ENCODE measurements around the gene NPC1. TPM values are rescaled to one million over a fixed set of nuclear protein-coding genes. Genes with fewer than 3 reads are reported as not detected.

Gene NPC1
- total RNA-seq, 1 donor from 2014 or later = 30.1 TPM

GRCh38 chr18:23534276-23534675 is 52.0 kb downstream of the NPC1 start:
- DNase-seq (ENCODE audit: low spot score) = no peak
- Mint-ChIP-seq H3K4me1 (ENCODE audit: low read depth) (peaks cover 16% of the 10 kb centered on the region), H3K36me3 (ENCODE audit: low read depth) (peaks cover 80% of the 10 kb centered on the region), H3K4me3 (no peak overlapping the region), H3K27ac (no peak overlapping the region), H3K27me3 (ENCODE audit: insufficient read depth) (no peaks in the 10 kb centered on the region), H3K9me3 (no peaks in the 10 kb centered on the region)
- intact Hi-C loops (cut with micrococcal nuclease) = loop anchor here (10.0 kb wide), 1 partner anchor 59 kb away; no protein-coding TSS in a partner anchor

GRCh38 chr18:23532848-23533247 is 53.5 kb downstream of the NPC1 start:
- Mint-ChIP-seq H3K4me3 (no peak overlapping the region), H3K27me3 (ENCODE audit: insufficient read depth) (no peaks in the 10 kb centered on the region), H3K9me3 (no peaks in the 10 kb centered on the region), H3K36me3 (ENCODE audit: low read depth) (peaks cover 79% of the 10 kb centered on the region), H3K27ac (no peak overlapping the region), H3K4me1 (ENCODE audit: low read depth) (peaks cover 14% of the 10 kb centered on the region)
- no peak for DNase-seq (ENCODE audit: low spot score)
- intact Hi-C loops (cut with micrococcal nuclease) = loop anchor here (10.0 kb wide), 1 partner anchor 58 kb away; no protein-coding TSS in a partner anchor

DNA sequence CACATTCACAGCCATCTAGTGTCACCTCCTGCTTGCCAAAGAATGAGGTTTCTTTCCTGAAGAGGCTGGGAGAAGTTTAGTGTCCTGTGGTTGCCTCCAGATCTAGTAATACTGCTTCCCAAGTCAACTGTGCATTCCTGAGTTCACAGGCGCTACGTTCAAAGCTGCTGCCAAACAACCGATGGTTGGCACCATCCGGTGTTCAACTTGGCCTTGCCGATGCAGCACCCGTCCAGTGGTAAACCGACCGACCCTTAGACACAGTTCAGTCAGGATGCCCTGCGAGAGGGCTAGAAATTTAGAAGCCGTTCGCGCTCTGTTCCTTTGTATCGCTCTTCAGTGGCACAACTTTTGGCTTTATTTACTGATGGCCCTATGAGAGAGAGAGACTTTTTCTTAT is 54.4 kb downstream of the NPC1 start:
- H3K9me3 Mint-ChIP-seq = no peaks in the 10 kb centered on the region
- peaks cover 80% of the 10 kb centered on the region for H3K36me3 Mint-ChIP-seq (ENCODE audit: low read depth)
- no peak for DNase-seq (ENCODE audit: low spot score)
- peaks cover 14% of the 10 kb centered on the region for H3K4me1 Mint-ChIP-seq (ENCODE audit: low read depth)
- H3K27me3 Mint-ChIP-seq (ENCODE audit: insufficient read depth) = no peaks in the 10 kb centered on the region
- H3K4me3 Mint-ChIP-seq = no peak overlapping the region
- peak overlapping the region; percentile 1 for H3K27ac Mint-ChIP-seq
- intact Hi-C loops (cut with micrococcal nuclease) = loop anchor here (10.0 kb wide), 1 partner anchor 57 kb away; no protein-coding TSS in a partner anchor

DNA sequence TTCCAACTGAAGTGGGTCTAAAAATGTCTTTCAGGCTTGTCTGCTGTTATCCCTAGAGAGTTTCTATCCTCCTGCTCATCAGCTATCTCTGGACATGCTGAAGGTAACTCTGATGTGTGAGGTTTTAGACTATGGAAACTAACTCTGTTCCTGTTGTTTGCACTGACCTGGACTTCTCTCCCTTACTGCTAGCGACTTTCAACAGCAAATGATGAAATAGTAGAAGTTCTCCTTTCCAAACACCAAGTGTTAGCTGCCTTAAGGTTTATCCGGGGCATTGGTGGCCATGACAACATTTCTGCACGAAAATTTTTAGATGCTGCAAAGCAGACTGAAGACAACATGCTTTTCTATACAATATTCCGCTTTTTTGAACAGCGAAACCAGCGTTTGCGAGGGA is 56.1 kb downstream of the NPC1 start:
- DNase-seq (ENCODE audit: low spot score) = no peak
- Mint-ChIP-seq H3K36me3 (ENCODE audit: low read depth) (peaks cover 74% of the 10 kb centered on the region), H3K27me3 (ENCODE audit: insufficient read depth) (no peaks in the 10 kb centered on the region), H3K9me3 (no peaks in the 10 kb centered on the region), H3K4me3 (no peak overlapping the region), H3K27ac (no peak overlapping the region), H3K4me1 (ENCODE audit: low read depth) (peaks cover 14% of the 10 kb centered on the region)
- intact Hi-C loops (cut with micrococcal nuclease) = loop anchor here (10.0 kb wide), 1 partner anchor 55 kb away; no protein-coding TSS in a partner anchor

GRCh38 chr18:23529604-23530003 is 56.7 kb downstream of the NPC1 start:
- Mint-ChIP-seq H3K36me3 (ENCODE audit: low read depth) (peaks cover 69% of the 10 kb centered on the region), H3K27ac (peak overlapping the region; percentile 4), H3K4me1 (ENCODE audit: low read depth) (peaks cover 14% of the 10 kb centered on the region), H3K27me3 (ENCODE audit: insufficient read depth) (no peaks in the 10 kb centered on the region), H3K9me3 (no peaks in the 10 kb centered on the region), H3K4me3 (no peak overlapping the region)
- intact Hi-C loops (cut with micrococcal nuclease) = loop anchor here (10.0 kb wide), 1 partner anchor 55 kb away; no protein-coding TSS in a partner anchor
- no peak for DNase-seq (ENCODE audit: low spot score)

DNA sequence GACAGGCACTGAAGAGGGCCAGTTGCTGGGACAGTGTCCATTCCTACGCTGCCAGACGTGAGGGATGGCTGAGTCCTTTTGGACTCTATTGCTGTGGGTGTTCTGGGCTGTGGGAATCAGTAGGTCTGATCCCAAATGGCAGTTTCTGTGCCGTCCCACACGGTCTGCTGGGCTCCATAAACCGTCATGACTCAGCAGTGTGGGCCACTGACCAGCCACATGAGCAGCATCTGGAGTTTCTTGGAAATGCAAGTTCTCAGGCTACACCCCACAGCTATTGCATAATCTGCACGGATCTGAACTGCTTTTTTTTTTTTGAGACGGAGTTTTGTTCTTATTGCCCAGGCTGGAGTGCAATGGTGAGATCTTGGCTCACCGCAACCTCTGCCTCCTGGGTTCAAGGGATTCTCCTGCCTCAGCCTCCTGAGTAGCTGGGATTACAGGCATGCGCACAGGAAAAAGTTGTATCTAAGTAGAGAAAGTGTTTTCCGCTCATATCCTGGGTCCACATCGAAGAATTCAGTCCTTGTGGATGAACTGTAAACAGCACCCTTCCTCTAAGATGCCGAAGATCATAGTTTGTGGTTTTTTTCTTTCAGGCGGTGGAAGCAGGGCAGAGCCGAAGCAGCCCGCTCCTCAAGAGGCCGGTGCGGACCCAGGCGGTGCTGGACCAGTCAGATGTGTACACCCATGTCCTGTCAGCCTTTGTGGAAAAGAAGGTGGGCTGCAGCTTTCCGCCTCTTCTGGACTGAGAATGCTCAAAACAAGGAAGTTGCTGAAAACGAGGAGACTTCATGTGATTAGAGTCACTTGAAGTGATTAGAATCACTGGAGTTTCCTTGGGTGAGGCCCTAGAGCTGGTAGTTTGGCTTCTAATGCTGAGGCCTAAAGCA is 57.5 kb downstream of the NPC1 start:
- peaks cover 16% of the 10 kb centered on the region for H3K4me1 Mint-ChIP-seq (ENCODE audit: low read depth)
- no peak overlapping the region for H3K4me3 Mint-ChIP-seq
- no peak for DNase-seq (ENCODE audit: low spot score)
- intact Hi-C loops (cut with micrococcal nuclease) = no loop called here
- no peaks in the 10 kb centered on the region for H3K9me3 Mint-ChIP-seq
- H3K27me3 Mint-ChIP-seq (ENCODE audit: insufficient read depth) = no peaks in the 10 kb centered on the region
- no peak overlapping the region for H3K27ac Mint-ChIP-seq
- peaks cover 71% of the 10 kb centered on the region for H3K36me3 Mint-ChIP-seq (ENCODE audit: low read depth)

GRCh38 chr18:23526501-23527063 is 59.7 kb downstream of the NPC1 start:
- peaks cover 66% of the 10 kb centered on the region for H3K36me3 Mint-ChIP-seq (ENCODE audit: low read depth)
- intact Hi-C loops (cut with micrococcal nuclease) = no loop called here
- H3K27me3 Mint-ChIP-seq (ENCODE audit: insufficient read depth) = no peaks in the 10 kb centered on the region

GRCh38 chr18:23524213-23524707 is 62.0 kb downstream of the NPC1 start:
- no peaks in the 10 kb centered on the region for H3K9me3 Mint-ChIP-seq
- H3K4me1 Mint-ChIP-seq (ENCODE audit: low read depth) = peaks cover 9% of the 10 kb centered on the region
- intact Hi-C loops (cut with micrococcal nuclease) = no loop called here
- H3K4me3 Mint-ChIP-seq = no peak overlapping the region
- peaks cover 60% of the 10 kb centered on the region for H3K36me3 Mint-ChIP-seq (ENCODE audit: low read depth)
- no peak overlapping the region for H3K27ac Mint-ChIP-seq
- DNase-seq (ENCODE audit: low spot score) = no peak
- H3K27me3 Mint-ChIP-seq (ENCODE audit: insufficient read depth) = no peaks in the 10 kb centered on the region

More at GRCh38 chr18:23526501-23527063, 59.7 kb downstream of the NPC1 start:
- Mint-ChIP-seq H3K4me1 (ENCODE audit: low read depth) (peaks cover 19% of the 10 kb centered on the region), H3K4me3 (no peak overlapping the region), H3K27ac (no peak overlapping the region), H3K9me3 (no peaks in the 10 kb centered on the region)
- DNase-seq (ENCODE audit: low spot score) = no peak

DNA sequence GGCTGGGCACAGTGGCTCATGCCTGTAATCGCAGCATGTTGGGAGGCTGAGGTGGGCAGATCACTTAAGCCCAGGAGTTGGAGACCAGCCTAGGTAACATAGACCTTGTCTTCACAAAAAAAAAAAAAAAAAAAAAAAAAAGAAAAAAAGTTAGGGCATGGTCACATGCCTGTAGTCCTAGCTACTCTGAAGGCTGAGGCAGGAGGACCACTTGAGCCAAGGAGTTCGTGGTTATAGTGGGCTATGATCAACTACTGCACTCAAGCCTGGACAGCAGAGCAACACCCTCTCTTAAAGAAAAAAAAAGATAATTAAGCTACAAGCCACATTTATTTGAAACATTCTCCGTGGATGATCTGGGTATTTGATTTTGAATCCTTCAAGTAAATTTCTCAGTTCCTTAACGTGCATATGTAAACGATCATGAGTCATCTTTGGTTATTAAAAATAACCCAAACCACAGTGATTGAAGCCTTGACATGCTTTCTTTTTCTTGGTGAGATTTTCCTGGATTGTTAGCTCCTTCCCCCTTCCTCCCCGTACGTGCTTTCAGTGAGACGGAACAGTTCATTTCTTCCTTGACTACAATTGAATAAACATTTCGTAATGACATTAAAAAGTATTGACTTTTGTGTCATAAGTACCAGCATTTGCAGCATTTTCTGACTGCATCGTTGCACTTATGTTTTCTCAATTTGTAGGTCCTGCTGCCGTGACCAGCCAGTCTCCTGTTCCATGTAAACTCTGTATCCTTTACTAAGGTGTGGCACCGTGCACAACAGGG is 62.7 kb downstream of the NPC1 start:
- intact Hi-C loops (cut with micrococcal nuclease) = no loop called here
- Mint-ChIP-seq H3K36me3 (ENCODE audit: low read depth) (peaks cover 59% of the 10 kb centered on the region), H3K27me3 (ENCODE audit: insufficient read depth) (no peaks in the 10 kb centered on the region)

DNA sequence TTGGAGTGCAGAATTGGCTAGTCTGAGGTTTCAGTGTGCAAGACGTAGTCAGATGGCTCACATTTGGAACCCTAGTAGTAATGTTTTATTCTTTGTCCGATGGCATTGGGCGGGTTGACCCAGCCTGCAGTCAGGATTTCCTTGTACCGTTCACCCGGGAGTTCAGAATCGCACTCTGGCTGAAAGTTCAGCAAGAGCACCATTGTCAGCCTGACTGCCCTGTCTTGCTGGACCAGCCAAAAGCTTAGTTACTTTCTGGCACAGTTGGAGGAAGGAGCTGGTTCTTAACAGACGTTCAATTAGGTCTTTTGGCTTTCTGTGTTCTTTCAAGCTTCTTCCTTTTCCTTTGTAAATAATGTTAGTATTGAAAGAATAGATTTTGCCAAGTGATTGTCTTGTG is 64.4 kb downstream of the NPC1 start:
- Mint-ChIP-seq H3K36me3 (ENCODE audit: low read depth) (peaks cover 55% of the 10 kb centered on the region), H3K27ac (no peak overlapping the region), H3K4me1 (ENCODE audit: low read depth) (peaks cover 6% of the 10 kb centered on the region), H3K27me3 (ENCODE audit: insufficient read depth) (no peaks in the 10 kb centered on the region), H3K4me3 (no peak overlapping the region), H3K9me3 (no peaks in the 10 kb centered on the region)
- intact Hi-C loops (cut with micrococcal nuclease) = no loop called here
- DNase-seq (ENCODE audit: low spot score) = no peak

More for the DNA sequence above, 62.7 kb downstream of the NPC1 start:
- Mint-ChIP-seq H3K4me1 (ENCODE audit: low read depth) (peaks cover 6% of the 10 kb centered on the region), H3K4me3 (no peak overlapping the region), H3K27ac (no peak overlapping the region), H3K9me3 (no peaks in the 10 kb centered on the region)
- no peak for DNase-seq (ENCODE audit: low spot score)

- peaks cover 6% of the 10 kb centered on the region for H3K4me1 Mint-ChIP-seq (ENCODE audit: low read depth)
- no peaks in the 10 kb centered on the region for H3K27me3 Mint-ChIP-seq (ENCODE audit: insufficient read depth)
- H3K9me3 Mint-ChIP-seq = no peaks in the 10 kb centered on the region
- H3K36me3 Mint-ChIP-seq (ENCODE audit: low read depth) = peaks cover 51% of the 10 kb centered on the region
- H3K4me3 Mint-ChIP-seq = no peak overlapping the region
- no peak overlapping the region for H3K27ac Mint-ChIP-seq
- DNase-seq (ENCODE audit: low spot score) = no peak
- intact Hi-C loops (cut with micrococcal nuclease) = no loop called here
Observed at GRCh38 chr18:23521271-23521670, 65.0 kb downstream of the NPC1 start.

DNA sequence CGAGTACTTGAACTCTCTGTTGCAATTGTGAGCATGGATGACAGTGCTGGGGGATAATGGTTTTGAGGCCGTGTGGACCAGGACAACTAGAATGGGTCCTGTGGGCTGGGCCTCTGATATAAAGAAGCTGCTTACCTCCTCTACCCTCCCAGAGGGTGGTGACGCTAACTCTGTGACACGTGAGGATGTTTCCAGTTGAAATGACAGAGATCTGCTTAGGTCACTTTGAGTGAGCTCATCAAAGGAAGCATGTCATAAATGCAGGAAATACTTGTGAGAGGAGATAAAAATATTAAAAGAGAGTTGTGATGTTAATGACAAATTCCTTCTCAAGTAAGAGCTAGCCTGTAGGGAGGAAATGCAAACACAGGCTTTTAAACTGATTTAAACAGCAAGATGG is 66.6 kb downstream of the NPC1 start:
- DNase-seq (ENCODE audit: low spot score) = no peak
- Mint-ChIP-seq H3K27ac (no peak overlapping the region), H3K27me3 (ENCODE audit: insufficient read depth) (no peaks in the 10 kb centered on the region), H3K4me3 (no peak overlapping the region), H3K9me3 (no peaks in the 10 kb centered on the region), H3K36me3 (ENCODE audit: low read depth) (peaks cover 53% of the 10 kb centered on the region), H3K4me1 (ENCODE audit: low read depth) (peaks cover 13% of the 10 kb centered on the region)
- intact Hi-C loops (cut with micrococcal nuclease) = loop anchor here (5.0 kb wide), 1 partner anchor 598 kb away; no protein-coding TSS in a partner anchor

Data from activated T-helper 1 cell treated with anti-CD3 and anti-CD28 coated beads, Interleukin-12 subunit alpha, Interleukin-12 subunit beta, Interleukin-2, Interleukin-4 antibody, amounts not matched to agents 30 ng/mL and 10 ng/mL and 1 ng/mL, durations not matched to agents 14 hours and 24 hours and 36 hours (primary cell).